ENCODE results near the gene HS3ST5.

Gene HS3ST5

DNA sequence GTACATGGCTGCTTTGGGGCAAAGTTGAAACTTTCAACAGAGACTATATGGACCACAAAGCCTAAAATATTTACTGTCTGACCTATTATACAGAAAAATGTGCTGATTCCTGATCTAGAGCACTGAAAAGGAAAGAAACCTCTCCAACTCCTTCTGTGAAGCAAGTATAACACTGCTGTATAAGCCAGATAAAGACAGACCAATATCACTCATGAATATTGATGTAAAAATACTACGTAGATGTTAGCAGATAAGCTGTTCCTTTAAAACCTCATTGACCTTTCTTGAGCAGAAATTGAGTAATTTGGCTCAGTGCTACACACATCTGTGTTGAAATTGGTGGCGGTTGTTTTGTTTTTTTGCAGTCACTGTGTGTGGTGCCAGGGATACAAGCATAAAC, 302.0 kb downstream of the HS3ST5 start:
- H3K4me3 ChIP-seq (ENCODE audit: low read depth, low read length) = no peak overlapping the region
- no peak for DNase-seq (ENCODE audit: low read depth, low spot score)
- TF ChIP-seq, protein P1, sequence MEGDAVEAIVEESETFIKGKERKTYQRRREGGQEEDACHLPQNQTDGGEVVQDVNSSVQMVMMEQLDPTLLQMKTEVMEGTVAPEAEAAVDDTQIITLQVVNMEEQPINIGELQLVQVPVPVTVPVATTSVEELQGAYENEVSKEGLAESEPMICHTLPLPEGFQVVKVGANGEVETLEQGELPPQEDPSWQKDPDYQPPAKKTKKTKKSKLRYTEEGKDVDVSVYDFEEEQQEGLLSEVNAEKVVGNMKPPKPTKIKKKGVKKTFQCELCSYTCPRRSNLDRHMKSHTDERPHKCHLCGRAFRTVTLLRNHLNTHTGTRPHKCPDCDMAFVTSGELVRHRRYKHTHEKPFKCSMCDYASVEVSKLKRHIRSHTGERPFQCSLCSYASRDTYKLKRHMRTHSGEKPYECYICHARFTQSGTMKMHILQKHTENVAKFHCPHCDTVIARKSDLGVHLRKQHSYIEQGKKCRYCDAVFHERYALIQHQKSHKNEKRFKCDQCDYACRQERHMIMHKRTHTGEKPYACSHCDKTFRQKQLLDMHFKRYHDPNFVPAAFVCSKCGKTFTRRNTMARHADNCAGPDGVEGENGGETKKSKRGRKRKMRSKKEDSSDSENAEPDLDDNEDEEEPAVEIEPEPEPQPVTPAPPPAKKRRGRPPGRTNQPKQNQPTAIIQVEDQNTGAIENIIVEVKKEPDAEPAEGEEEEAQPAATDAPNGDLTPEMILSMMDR (IDR thresholded peaks at IDR 0.05; ENCODE audit: insufficient read depth, low read length, missing control alignments) = no peak
- ChIA-PET CTCF (no interaction called here), POLR2A (no interaction called here)

DNA sequence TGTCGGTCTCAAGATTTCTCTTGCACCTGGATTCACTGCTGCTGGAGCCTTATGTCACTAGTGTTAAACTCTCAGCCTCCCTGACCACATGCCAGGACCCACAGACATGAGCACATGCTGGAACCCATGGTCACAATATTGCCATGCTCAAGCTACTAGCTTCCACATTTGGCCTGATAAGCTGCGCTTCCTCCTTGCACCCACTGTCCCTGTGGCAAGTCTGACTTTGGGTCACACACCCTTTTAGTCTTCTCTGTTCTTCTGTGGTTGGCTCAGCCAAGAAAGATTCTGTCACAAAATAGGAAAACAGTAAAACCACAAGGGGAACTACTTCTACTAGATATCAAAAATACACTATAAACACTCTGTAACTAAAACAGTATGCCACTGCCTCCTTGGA, 303.0 kb downstream of the HS3ST5 start:
- no peak for DNase-seq (ENCODE audit: low read depth, low spot score)
- H3K4me3 ChIP-seq (ENCODE audit: low read depth, low read length) = no peak overlapping the region
- TF ChIP-seq, protein P1 (IDR thresholded peaks at IDR 0.05; ENCODE audit: insufficient read depth, low read length, missing control alignments) = no peak
- ChIA-PET POLR2A (no interaction called here), CTCF (no interaction called here)

DNA sequence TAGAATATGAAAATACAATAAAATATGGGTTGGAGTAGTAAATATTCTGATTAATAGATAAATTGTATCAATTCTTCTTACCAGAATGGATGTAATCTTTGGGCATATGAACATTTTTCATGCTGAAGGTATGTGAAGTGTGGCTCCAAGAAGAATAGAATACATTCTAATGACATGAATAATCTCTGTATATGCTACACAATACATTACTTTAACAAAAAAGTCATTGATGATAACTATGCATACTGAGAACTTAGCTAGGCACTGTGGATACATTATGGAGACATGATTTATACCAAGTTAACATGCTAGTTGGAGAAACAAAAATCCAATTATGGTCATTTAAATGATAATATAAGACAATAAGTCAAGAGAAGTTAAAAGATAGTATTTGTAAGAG, 309.2 kb downstream of the HS3ST5 start:
- DNase-seq (ENCODE audit: low read depth, low spot score) = no peak
- POLR2A ChIA-PET = no interaction called here
- no peak overlapping the region for H3K4me3 ChIP-seq (ENCODE audit: low read depth, low read length)
- CTCF ChIA-PET = no interaction called here
- TF ChIP-seq, protein P1 (IDR thresholded peaks at IDR 0.05; ENCODE audit: insufficient read depth, low read length, missing control alignments) = no peak

DNA sequence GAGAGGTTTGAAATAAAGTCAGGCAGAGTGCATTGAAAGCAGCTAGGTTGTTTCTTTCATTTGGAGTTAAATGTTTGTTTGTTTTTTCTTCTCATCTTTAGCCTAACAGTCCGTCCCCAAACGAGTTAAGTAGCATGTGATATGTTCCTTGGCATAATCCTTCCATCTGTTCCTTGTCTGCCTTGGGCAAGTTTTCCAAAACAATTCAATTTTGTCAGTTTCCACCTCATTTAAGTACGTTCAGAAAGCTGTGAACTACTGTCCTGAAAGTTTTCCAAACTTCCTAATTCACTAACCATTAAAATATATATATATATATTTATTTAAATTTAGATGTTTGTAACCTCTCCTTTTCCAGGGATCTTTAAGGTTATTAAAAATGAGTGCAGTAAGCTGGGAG, 310.1 kb downstream of the HS3ST5 start:
- ChIA-PET POLR2A (no interaction called here), CTCF (no interaction called here)
- H3K4me3 ChIP-seq (ENCODE audit: low read depth, low read length) = no peak overlapping the region
- TF ChIP-seq, protein P1 (IDR thresholded peaks at IDR 0.05; ENCODE audit: insufficient read depth, low read length, missing control alignments) = no peak
- no peak for DNase-seq (ENCODE audit: low read depth, low spot score)

DNA sequence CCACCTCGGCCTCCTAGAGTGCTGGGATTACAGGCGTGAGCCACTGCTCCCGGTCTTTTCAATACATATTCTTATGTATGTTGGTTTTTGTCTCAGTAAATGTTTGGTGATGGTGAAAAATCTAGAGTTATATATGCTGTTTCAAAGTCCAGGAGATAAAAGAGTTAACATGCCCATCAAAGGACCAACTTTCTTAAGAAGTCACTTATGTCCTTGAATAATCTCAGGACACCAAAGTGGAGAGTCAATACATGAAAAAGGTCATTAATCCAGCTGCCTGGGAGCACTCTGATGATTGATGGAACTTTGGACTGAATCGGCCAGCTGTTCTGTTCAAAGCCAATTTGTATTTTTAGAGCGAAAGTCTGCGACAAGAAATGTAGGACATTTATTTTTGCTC, 312.1 kb downstream of the HS3ST5 start:
- no peak for DNase-seq (ENCODE audit: low read depth, low spot score)
- TF ChIP-seq, protein P1 (IDR thresholded peaks at IDR 0.05; ENCODE audit: insufficient read depth, low read length, missing control alignments) = no peak
- ChIA-PET POLR2A (no interaction called here), CTCF (no interaction called here)
- H3K4me3 ChIP-seq (ENCODE audit: low read depth, low read length) = no peak overlapping the region

DNA sequence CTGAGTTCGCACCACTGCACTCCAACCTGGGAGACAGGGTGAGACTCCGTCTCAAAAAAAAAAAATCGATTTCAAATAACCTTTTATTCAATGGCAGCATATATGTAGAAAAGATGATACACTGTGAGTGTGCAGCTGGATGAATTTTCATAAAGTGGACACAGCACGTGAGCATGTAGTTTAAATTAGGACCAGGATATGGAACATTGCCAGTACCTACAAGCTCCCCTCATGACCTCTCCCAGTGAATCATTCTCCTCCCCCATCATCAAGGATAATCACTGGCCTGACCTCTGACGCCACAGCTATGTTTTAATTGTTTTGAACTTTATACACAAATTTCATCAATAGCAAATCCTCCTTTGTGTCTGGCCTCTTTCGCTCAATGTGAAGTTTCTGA, 318.1 kb downstream of the HS3ST5 start:
- TF ChIP-seq, protein P1 (IDR thresholded peaks at IDR 0.05; ENCODE audit: insufficient read depth, low read length, missing control alignments) = no peak
- no peak for DNase-seq (ENCODE audit: low read depth, low spot score)
- ChIA-PET POLR2A (no interaction called here), CTCF (interaction anchor here (0.8 to 1.5 kb wide), 3 partner anchors 11 to 72 kb away, joined by 3 to 5 read pairs (median 4); no protein-coding TSS in a partner anchor)
- H3K4me3 ChIP-seq (ENCODE audit: low read depth, low read length) = no peak overlapping the region

All from AG04449 (cell line).